Progenitor cell of endocrine pancreas (in vitro differentiated cells): ENCODE data around the gene SHC4. TPM values are rescaled to one million over a fixed set of nuclear protein-coding genes. Genes with fewer than 3 reads are reported as not detected.

ENCODE experiments used
- DNase-seq: peaks from one replicate; pipeline ENCODE4 v3.0.0; 2021; ENCODE audit warnings: low spot score; ENCODE audit not compliant: unreplicated experiment
- H3K27ac Mint-ChIP-seq: 2 replicates; pipeline ENCODE4 v1.8.0; 2021; ENCODE audit warnings: mild to moderate bottlenecking, moderate library complexity, mixed read lengths
- H3K27me3 Mint-ChIP-seq: 2 replicates; pipeline ENCODE4 v1.8.0; 2021; ENCODE audit warnings: mixed read lengths
- H3K36me3 Mint-ChIP-seq: 2 replicates; pipeline ENCODE4 v1.8.0; 2022; ENCODE audit warnings: mixed read lengths; ENCODE audit not compliant: insufficient read depth
- H3K4me1 Mint-ChIP-seq: 2 replicates; pipeline ENCODE4 v1.8.0; 2021; ENCODE audit warnings: low read depth, mixed read lengths
- H3K4me3 Mint-ChIP-seq: 2 replicates; pipeline ENCODE4 v1.8.0; 2021; ENCODE audit warnings: low read depth, mild to moderate bottlenecking, moderate library complexity, mixed read lengths
- H3K9me3 Mint-ChIP-seq: 2 replicates; pipeline ENCODE4 v1.8.0; 2021; ENCODE audit warnings: low read depth, mixed read lengths
- CTCF ChIP-seq: fragments of 200-600 bp; sonication (generic); IDR thresholded peaks from one replicate; pipeline ENCODE4 v1.5.0; 2021; ENCODE audit warnings: antibody characterized with exemption, mild to moderate bottlenecking; ENCODE audit not compliant: unreplicated experiment
- total RNA-seq: library from RNA; stranded (reverse); gene quantifications from 2 replicates; pipeline ENCODE4 v1.2.1, GENCODE V29; 2021

The SHC4 gene
- total RNA-seq, 1 donor from 2014 or later, result 0.36 TPM

- Mint-ChIP-seq H3K4me1 (peaks cover 22% of the 10 kb centered on the region), H3K9me3 (no peaks in the 10 kb centered on the region), H3K27ac (peak overlapping the region; percentile 92), H3K36me3 (no peaks in the 10 kb centered on the region), H3K27me3 (no peaks in the 10 kb centered on the region), H3K4me3 (peak overlapping the region; percentile 12)
- no peak for TF ChIP-seq CTCF
- DNase-seq, result no peak
These were observed 66.6 kb downstream of the SHC4 start for GRCh38 chr15:48896869-48897814.

GRCh38 chr15:48893311-48893710 lies 70.4 kb downstream of the SHC4 start:
- Mint-ChIP-seq H3K4me3 (no peak overlapping the region), H3K9me3 (no peaks in the 10 kb centered on the region), H3K27me3 (no peaks in the 10 kb centered on the region), H3K4me1 (peaks cover 27% of the 10 kb centered on the region), H3K27ac (no peak overlapping the region), H3K36me3 (no peaks in the 10 kb centered on the region)
- DNase-seq, result no peak
- TF ChIP-seq CTCF, result no peak

- no peaks in the 10 kb centered on the region for H3K9me3 Mint-ChIP-seq
- H3K4me1 Mint-ChIP-seq, result peaks cover 12% of the 10 kb centered on the region
- no peak overlapping the region for H3K27ac Mint-ChIP-seq
- no peak for DNase-seq
- H3K27me3 Mint-ChIP-seq, result no peaks in the 10 kb centered on the region
- TF ChIP-seq CTCF, result no peak
- no peaks in the 10 kb centered on the region for H3K36me3 Mint-ChIP-seq
- H3K4me3 Mint-ChIP-seq, result peak overlapping the region; percentile 21
These were observed 72.4 kb downstream of the SHC4 start for GRCh38 chr15:48891232-48891765.

- TF ChIP-seq CTCF, result no peak
- no peak overlapping the region for H3K4me3 Mint-ChIP-seq
- no peaks in the 10 kb centered on the region for H3K9me3 Mint-ChIP-seq
- DNase-seq, result no peak
- no peak overlapping the region for H3K27ac Mint-ChIP-seq
- H3K27me3 Mint-ChIP-seq, result no peaks in the 10 kb centered on the region
- no peaks in the 10 kb centered on the region for H3K36me3 Mint-ChIP-seq
- peaks cover 12% of the 10 kb centered on the region for H3K4me1 Mint-ChIP-seq
These were observed 73.2 kb downstream of the SHC4 start for GRCh38 chr15:48890375-48890972.

GRCh38 chr15:48889925-48890324 lies 73.8 kb downstream of the SHC4 start:
- H3K36me3 Mint-ChIP-seq, result no peaks in the 10 kb centered on the region
- H3K9me3 Mint-ChIP-seq, result no peaks in the 10 kb centered on the region
- DNase-seq, result no peak
- H3K27me3 Mint-ChIP-seq, result no peaks in the 10 kb centered on the region
- H3K4me1 Mint-ChIP-seq, result peaks cover 12% of the 10 kb centered on the region
- no peak overlapping the region for H3K4me3 Mint-ChIP-seq
- H3K27ac Mint-ChIP-seq, result no peak overlapping the region
- no peak for TF ChIP-seq CTCF
